ENCODE measurements around the gene CCL16.
"Not testable (repeated sequence)": the region's sequence is repeated elsewhere in the genome, so short reads cannot be mapped to it uniquely, and the experiment has no call there.

CCL16 gene

GRCh38 chr17:35981246-35981645, at the start of gene CCL16:
Gene CCL16 (minus strand): TSS chr17:35981497. CDS start chr17:35981420, 77 bp downstream.
- Histone ChIP-seq H3K4me3 (ENCODE audit: low read depth in 1 of 2, low read length in 2 of 2) (no peak within 1 kb of the TSS), H3K36me3 (ENCODE audit: control insufficient read depth in 1 of 2, insufficient read depth in 2 of 2, low read length in 2 of 2) (no peaks in the 10 kb centered on the region), H3K9me3 (ENCODE audit: control insufficient read depth in 1 of 2, low read length in 2 of 2) (no peaks in the 10 kb centered on the region), H3K27ac (ENCODE audit: low read depth, low read length) (no peak within 1 kb of the TSS), H3K9ac (ENCODE audit: low read depth in 1 of 2, low read length in 2 of 2) (no peak within 1 kb of the TSS), H3K4me1 (ENCODE audit: control insufficient read depth in 1 of 2, insufficient read depth in 2 of 2, low read length in 2 of 2) (peaks cover 17 to 20% of the 10 kb centered on the region in 2 donors), H3K27me3 (ENCODE audit: control insufficient read depth in 1 of 2, insufficient read depth in 2 of 2, low read length in 2 of 2) (no peaks in the 10 kb centered on the region)

- no peak overlapping the region for H3K27ac ChIP-seq (ENCODE audit: low read depth, low read length)
- peaks cover 31 to 53% of the 10 kb centered on the region in 2 donors for H3K4me1 ChIP-seq (ENCODE audit: control insufficient read depth in 1 of 2, insufficient read depth in 2 of 2, low read length in 2 of 2)
- H3K27me3 ChIP-seq (ENCODE audit: control insufficient read depth in 1 of 2, insufficient read depth in 2 of 2, low read length in 2 of 2) = no peaks in the 10 kb centered on the region
- H3K36me3 ChIP-seq (ENCODE audit: control insufficient read depth in 1 of 2, insufficient read depth in 2 of 2, low read length in 2 of 2) = no peaks in the 10 kb centered on the region
- H3K4me3 ChIP-seq (ENCODE audit: low read depth in 1 of 2, low read length in 2 of 2) = no peak overlapping the region
- H3K9me3 ChIP-seq (ENCODE audit: control insufficient read depth in 1 of 2, low read length in 2 of 2) = no peaks in the 10 kb centered on the region
- no peak overlapping the region for H3K9ac ChIP-seq (ENCODE audit: low read depth in 1 of 2, low read length in 2 of 2)
These were observed 49.7 kb upstream of the CCL16 start for GRCh38 chr17:36030956-36031355.

- H3K4me1 ChIP-seq (ENCODE audit: control insufficient read depth in 1 of 2, insufficient read depth in 2 of 2, low read length in 2 of 2) = peaks cover 20 to 31% of the 10 kb centered on the region in 2 donors
- H3K27me3 ChIP-seq (ENCODE audit: control insufficient read depth in 1 of 2, insufficient read depth in 2 of 2, low read length in 2 of 2) = no peaks in the 10 kb centered on the region
These were observed 46.5 kb upstream of the CCL16 start for GRCh38 chr17:36027761-36028160.

GRCh38 chr17:36024106-36024869, 43.0 kb upstream of the CCL16 start:
- no peak overlapping the region for H3K27ac ChIP-seq (ENCODE audit: low read depth, low read length)
- H3K4me1 ChIP-seq (ENCODE audit: control insufficient read depth in 1 of 2, insufficient read depth in 2 of 2, low read length in 2 of 2) = no peaks in the 10 kb centered on the region
- H3K9me3 ChIP-seq (ENCODE audit: control insufficient read depth in 1 of 2, low read length in 2 of 2) = no peaks in the 10 kb centered on the region
- no peaks in the 10 kb centered on the region for H3K27me3 ChIP-seq (ENCODE audit: control insufficient read depth in 1 of 2, insufficient read depth in 2 of 2, low read length in 2 of 2)
- no peaks in the 10 kb centered on the region for H3K36me3 ChIP-seq (ENCODE audit: control insufficient read depth in 1 of 2, insufficient read depth in 2 of 2, low read length in 2 of 2)
- H3K9ac ChIP-seq (ENCODE audit: low read depth in 1 of 2, low read length in 2 of 2) = no peak overlapping the region
- no peak overlapping the region for H3K4me3 ChIP-seq (ENCODE audit: low read depth in 1 of 2, low read length in 2 of 2)

More at GRCh38 chr17:36027761-36028160, 46.5 kb upstream of the CCL16 start:
- H3K9ac ChIP-seq (ENCODE audit: low read depth in 1 of 2, low read length in 2 of 2) = no peak overlapping the region
- no peak overlapping the region for H3K4me3 ChIP-seq (ENCODE audit: low read depth in 1 of 2, low read length in 2 of 2)
- no peaks in the 10 kb centered on the region for H3K9me3 ChIP-seq (ENCODE audit: control insufficient read depth in 1 of 2, low read length in 2 of 2)
- H3K27ac ChIP-seq (ENCODE audit: low read depth, low read length) = no peak overlapping the region
- no peaks in the 10 kb centered on the region for H3K36me3 ChIP-seq (ENCODE audit: control insufficient read depth in 1 of 2, insufficient read depth in 2 of 2, low read length in 2 of 2)

GRCh38 chr17:36019423-36019822, 38.1 kb upstream of the CCL16 start:
- no peaks in the 10 kb centered on the region for H3K4me1 ChIP-seq (ENCODE audit: control insufficient read depth in 1 of 2, insufficient read depth in 2 of 2, low read length in 2 of 2)
- H3K4me3 ChIP-seq (ENCODE audit: low read depth in 1 of 2, low read length in 2 of 2) = no peak overlapping the region
- H3K27ac ChIP-seq (ENCODE audit: low read depth, low read length) = no peak overlapping the region
- H3K36me3 ChIP-seq (ENCODE audit: control insufficient read depth in 1 of 2, insufficient read depth in 2 of 2, low read length in 2 of 2) = no peaks in the 10 kb centered on the region
- H3K27me3 ChIP-seq (ENCODE audit: control insufficient read depth in 1 of 2, insufficient read depth in 2 of 2, low read length in 2 of 2) = no peaks in the 10 kb centered on the region
- H3K9me3 ChIP-seq (ENCODE audit: control insufficient read depth in 1 of 2, low read length in 2 of 2) = no peaks in the 10 kb centered on the region
- no peak overlapping the region for H3K9ac ChIP-seq (ENCODE audit: low read depth in 1 of 2, low read length in 2 of 2)

GRCh38 chr17:36017799-36018198, 36.5 kb upstream of the CCL16 start, which contains the start of gene CCL23:
Gene CCL23 (minus strand): TSS chr17:36017972. CDS start chr17:36017897, 75 bp downstream.
- Histone ChIP-seq H3K9ac (ENCODE audit: low read depth in 1 of 2, low read length in 2 of 2) (no peak within 1 kb of the TSS), H3K4me1 (ENCODE audit: control insufficient read depth in 1 of 2, insufficient read depth in 2 of 2, low read length in 2 of 2) (no peaks in the 10 kb centered on the region), H3K27me3 (ENCODE audit: control insufficient read depth in 1 of 2, insufficient read depth in 2 of 2, low read length in 2 of 2) (no peaks in the 10 kb centered on the region), H3K9me3 (ENCODE audit: control insufficient read depth in 1 of 2, low read length in 2 of 2) (no peaks in the 10 kb centered on the region), H3K27ac (ENCODE audit: low read depth, low read length) (no peak within 1 kb of the TSS), H3K36me3 (ENCODE audit: control insufficient read depth in 1 of 2, insufficient read depth in 2 of 2, low read length in 2 of 2) (no peaks in the 10 kb centered on the region), H3K4me3 (ENCODE audit: low read depth in 1 of 2, low read length in 2 of 2) (no peak within 1 kb of the TSS)

GRCh38 chr17:36016555-36016954, 35.3 kb upstream of the CCL16 start:
- Histone ChIP-seq H3K4me3 (ENCODE audit: low read depth in 1 of 2, low read length in 2 of 2) (no peak overlapping the region), H3K4me1 (ENCODE audit: control insufficient read depth in 1 of 2, insufficient read depth in 2 of 2, low read length in 2 of 2) (no peaks in the 10 kb centered on the region), H3K27ac (ENCODE audit: low read depth, low read length) (no peak overlapping the region), H3K9ac (ENCODE audit: low read depth in 1 of 2, low read length in 2 of 2) (no peak overlapping the region), H3K27me3 (ENCODE audit: control insufficient read depth in 1 of 2, insufficient read depth in 2 of 2, low read length in 2 of 2) (no peaks in the 10 kb centered on the region), H3K9me3 (ENCODE audit: control insufficient read depth in 1 of 2, low read length in 2 of 2) (no peaks in the 10 kb centered on the region), H3K36me3 (ENCODE audit: control insufficient read depth in 1 of 2, insufficient read depth in 2 of 2, low read length in 2 of 2) (no peaks in the 10 kb centered on the region)

GRCh38 chr17:36015895-36016294, 34.6 kb upstream of the CCL16 start:
- not testable (repeated sequence) for H3K4me3 ChIP-seq (ENCODE audit: low read depth in 1 of 2, low read length in 2 of 2); H3K27me3 ChIP-seq (ENCODE audit: control insufficient read depth in 1 of 2, insufficient read depth in 2 of 2, low read length in 2 of 2); H3K36me3 ChIP-seq (ENCODE audit: control insufficient read depth in 1 of 2, insufficient read depth in 2 of 2, low read length in 2 of 2); H3K4me1 ChIP-seq (ENCODE audit: control insufficient read depth in 1 of 2, insufficient read depth in 2 of 2, low read length in 2 of 2); H3K9ac ChIP-seq (ENCODE audit: low read depth in 1 of 2, low read length in 2 of 2); H3K27ac ChIP-seq (ENCODE audit: low read depth, low read length); H3K9me3 ChIP-seq (ENCODE audit: control insufficient read depth in 1 of 2, low read length in 2 of 2)

GRCh38 chr17:36014946-36015345, 33.6 kb upstream of the CCL16 start:
- H3K4me1 ChIP-seq (ENCODE audit: control insufficient read depth in 1 of 2, insufficient read depth in 2 of 2, low read length in 2 of 2) = no peaks in the 10 kb centered on the region
- no peak overlapping the region for H3K9ac ChIP-seq (ENCODE audit: low read depth in 1 of 2, low read length in 2 of 2)
- no peak overlapping the region for H3K27ac ChIP-seq (ENCODE audit: low read depth, low read length)
- H3K36me3 ChIP-seq (ENCODE audit: control insufficient read depth in 1 of 2, insufficient read depth in 2 of 2, low read length in 2 of 2) = no peaks in the 10 kb centered on the region
- H3K4me3 ChIP-seq (ENCODE audit: low read depth in 1 of 2, low read length in 2 of 2) = no peak overlapping the region
- no peaks in the 10 kb centered on the region for H3K9me3 ChIP-seq (ENCODE audit: control insufficient read depth in 1 of 2, low read length in 2 of 2)
- no peaks in the 10 kb centered on the region for H3K27me3 ChIP-seq (ENCODE audit: control insufficient read depth in 1 of 2, insufficient read depth in 2 of 2, low read length in 2 of 2)

- Histone ChIP-seq H3K4me3 (ENCODE audit: low read depth in 1 of 2, low read length in 2 of 2) (no peak overlapping the region), H3K27ac (ENCODE audit: low read depth, low read length) (no peak overlapping the region), H3K4me1 (ENCODE audit: control insufficient read depth in 1 of 2, insufficient read depth in 2 of 2, low read length in 2 of 2) (peaks cover 0 to 7% of the 10 kb centered on the region in 2 donors), H3K27me3 (ENCODE audit: control insufficient read depth in 1 of 2, insufficient read depth in 2 of 2, low read length in 2 of 2) (no peaks in the 10 kb centered on the region), H3K36me3 (ENCODE audit: control insufficient read depth in 1 of 2, insufficient read depth in 2 of 2, low read length in 2 of 2) (no peaks in the 10 kb centered on the region), H3K9ac (ENCODE audit: low read depth in 1 of 2, low read length in 2 of 2) (no peak overlapping the region), H3K9me3 (ENCODE audit: control insufficient read depth in 1 of 2, low read length in 2 of 2) (peaks cover 5 to 6% of the 10 kb centered on the region in 2 donors)
These were observed 29.9 kb upstream of the CCL16 start for GRCh38 chr17:36011201-36011600.

Data from duodenal mucosa (tissue), 2 donors.